HepG2 (cell line): ENCODE measurements around the gene KCNAB1. TPM values are rescaled to one million over a fixed set of nuclear protein-coding genes. Genes with fewer than 3 reads are reported as not detected.

Experiments
- ATAC-seq: fragments of 200-7000 bp; cut with Tn5 transposase; 3 replicates; pipeline ENCODE4 v1.9.1; 2020; ENCODE audit warnings: mild to moderate bottlenecking, moderate library complexity
- BruUV-seq: library from RNA; stranded (reverse); fragments of 400-500 nt; replicated peaks from 2 replicates; lab custom pipeline; 2021; lab: Mats Ljungman, UMichigan
- CTCF ChIA-PET: fragments of 300-600 bp; formaldehyde crosslinking; extraction: SDS; loops from one replicate; lab custom pipeline; 2021; ENCODE audit warnings: low total read pairs, inconsistent platforms, low intra/inter-chr PET ratio; lab: Yijun Ruan, JAX
- POLR2A ChIA-PET: fragments of 350-600 bp; sonication (Branson Sonifier 250); formaldehyde crosslinking; loops from one replicate; lab custom pipeline; 2020; ENCODE audit warnings: antibody characterized with exemption, inconsistent platforms; lab: Yijun Ruan, JAX
- DNase-seq: peaks from one replicate; pipeline ENCODE4 v3.0.0-alpha.2; 2015; ENCODE audit warnings: low spot score
- FAIRE-seq: peaks from 3 replicates; lab custom pipeline; 2011; peaks lifted over from hg19 to GRCh38; lab: Jason Lieb, UNC
- H2AFZ ChIP-seq: one replicate; pipeline ENCODE4 v1.6.1; 2011; ENCODE audit warnings: low read length, inconsistent platforms
- H3K27ac ChIP-seq: fragments of 300-600 bp; 3 replicates; pipeline ENCODE4 v1.8.0; 2011; ENCODE audit warnings: mixed run types, mild to moderate bottlenecking, mixed read lengths, low read length, inconsistent platforms; ENCODE audit not compliant: insufficient read depth; ENCODE audit errors: extremely low read length
- H3K27me3 ChIP-seq, 2 experiments: fragments of 200-600 bp in 1 of 2; 2 replicates in 1 of 2; 3 replicates in 1 of 2; pipeline versions ENCODE4 v1.6.0 to v1.8.0; 2011; ENCODE audit warnings: low read length in 2 of 2, mild to moderate bottlenecking in 2 of 2, moderate library complexity in 2 of 2, inconsistent platforms in 1 of 2; ENCODE audit not compliant: insufficient read depth in 2 of 2, control insufficient read depth in 1 of 2
- H3K36me3 ChIP-seq, 2 experiments: fragments of 200-600 bp in 1 of 2; replicated peaks in 1 of 2; 2 replicates in 1 of 2; 3 replicates in 1 of 2; pipeline versions ENCODE4 v1.5.1 to v1.8.0; 2011; ENCODE audit warnings: low read length in 2 of 2, inconsistent platforms in 1 of 2; ENCODE audit not compliant: insufficient read depth in 2 of 2, control insufficient read depth in 1 of 2
- H3K4me1 ChIP-seq: 2 replicates; pipeline ENCODE4 v1.5.1; 2012; ENCODE audit warnings: low read length, inconsistent platforms; ENCODE audit not compliant: insufficient read depth
- H3K4me2 ChIP-seq: 2 replicates; pipeline ENCODE4 v1.6.0; 2011; ENCODE audit warnings: low read depth, low read length, inconsistent platforms
- H3K4me3 ChIP-seq, 3 experiments: fragments of 200-600 bp in 1 of 3; sonication (generic), shearing (Covaris generic) in 1 of 3; replicated peaks in 1 of 3; 2 replicates each; pipeline ENCODE4 v1.5.1; 2011 to 2016; ENCODE audit warnings: low read length in 3 of 3, inconsistent platforms in 2 of 3, low read depth in 2 of 3, mild to moderate bottlenecking in 2 of 3, control low read depth in 1 of 3, mixed read lengths in 1 of 3; ENCODE audit not compliant: insufficient read depth in 1 of 3
- H3K79me2 ChIP-seq: one replicate; pipeline ENCODE4 v1.6.1; 2011; ENCODE audit warnings: low read length, inconsistent platforms; ENCODE audit not compliant: insufficient read depth
- H3K9ac ChIP-seq: 2 replicates; pipeline ENCODE4 v1.6.0; 2011; ENCODE audit warnings: mild to moderate bottlenecking, low read depth, low read length, inconsistent platforms; ENCODE audit not compliant: insufficient read depth
- H3K9me3 ChIP-seq: 2 replicates; pipeline ENCODE4 v1.5.1; 2012; ENCODE audit warnings: mild to moderate bottlenecking, low read length
- H4K20me1 ChIP-seq: 2 replicates; pipeline ENCODE4 v1.6.0; 2011; ENCODE audit warnings: inconsistent platforms, mild to moderate bottlenecking, low read length, moderate library complexity; ENCODE audit not compliant: insufficient read depth
- HMGA1 ChIP-seq: sonication (generic); formaldehyde crosslinking; conservative IDR thresholded peaks from 2 replicates; pipeline ENCODE4 v1.4.0; 2020; ENCODE audit warnings: missing genetic modification reagents
- MEIS1 ChIP-seq: sonication (generic); formaldehyde crosslinking; IDR thresholded peaks from 2 replicates; pipeline ENCODE4 v1.9.0; 2021; ENCODE audit warnings: mild to moderate bottlenecking, missing genetic modification reagents, moderate library complexity, borderline replicate concordance
- ZNF367 ChIP-seq: sonication (generic); formaldehyde crosslinking; IDR thresholded peaks from 2 replicates; pipeline ENCODE4 v1.4.0; 2020; ENCODE audit warnings: missing genetic modification reagents, borderline replicate concordance
- WGBS: methylation state at CpG from one replicate; pipeline ENCODE4 v1.1.6; 2017; ENCODE audit warnings: low lambda C conversion rate; 5-methylcytosine and 5-hydroxymethylcytosine counted together
- in situ Hi-C: cut with HindIII; loops from 2 replicates; pipeline ENCODE4 v1.10.0; 2017; ENCODE audit warnings: low pct_unique_long_range_greater_than_20kb; ENCODE audit not compliant: extremely low pct_ligation_motif_present
- intact Hi-C: fragments of 100-400 bp; cut with micrococcal nuclease; formaldehyde crosslinking; loops from one replicate; pipeline ENCODE4 v1.10.0; 2022; ENCODE audit not compliant: unreplicated experiment
- polyA plus RNA-seq, 8 experiments: library from polyadenylated mRNA; depleted of rRNA in 3 of 8; stranded (reverse) in 7 of 8; unstranded in 1 of 8; fragments of >200 nt; fragmentation: Illumina TruSeq in 4 of 8; extraction: Trizol in 4 of 8; gene quantifications; 2 replicates each; pipeline versions ENCODE4 v1.2.1 to v1.2.3, GENCODE V29; 2011 to 2016; ENCODE audit warnings: low read depth in 4 of 8, missing spikeins in 1 of 8, mixed read lengths in 1 of 8; ENCODE audit not compliant: insufficient read depth in 1 of 8
- total RNA-seq, 5 experiments: library from RNA; depleted of rRNA; stranded (reverse); fragments of >200 nt; fragmentation: Illumina TruSeq; extraction: Trizol; gene quantifications; 2 replicates each; pipeline ENCODE4 v1.2.3, GENCODE V29; 2016; ENCODE audit warnings: low read depth in 1 of 5
- TF ChIP-seq, protein P1 (sequence below): sonication (generic); formaldehyde crosslinking; IDR thresholded peaks from 2 replicates; pipeline ENCODE4 v1.4.0; 2020; ENCODE audit warnings: missing genetic modification reagents
- TF ChIP-seq, protein P2 (sequence below): IDR thresholded peaks from 2 replicates; pipeline ENCODE4 v1.6.1; 2016; ENCODE audit warnings: missing biosample characterization, missing genetic modification reagents, low read depth

The KCNAB1 gene
- total and polyA plus RNA-seq, 2 of the 13 experiments (the other 11 are each of a cell fraction or from before 2014, with no cell fraction given) = not detected

- Histone ChIP-seq H3K9me3 (no peaks in the 10 kb centered on the region), H3K79me2 (no peaks in the 10 kb centered on the region), H3K4me2 (no peak overlapping the region), H3K4me3 (no peak overlapping the region), H3K27ac (no peak overlapping the region), H3K27me3 (no peaks in the 10 kb centered on the region), H2AFZ (no peak overlapping the region), H3K4me1 (peaks cover 14% of the 10 kb centered on the region), H4K20me1 (no peaks in the 10 kb centered on the region), H3K9ac (no peak overlapping the region), H3K36me3 (no peaks in the 10 kb centered on the region)
- WGBS = 75% methylated on average over 4 of the region's 4 CpGs
- no peak for TF ChIP-seq HMGA1
- TF ChIP-seq, protein P1, sequence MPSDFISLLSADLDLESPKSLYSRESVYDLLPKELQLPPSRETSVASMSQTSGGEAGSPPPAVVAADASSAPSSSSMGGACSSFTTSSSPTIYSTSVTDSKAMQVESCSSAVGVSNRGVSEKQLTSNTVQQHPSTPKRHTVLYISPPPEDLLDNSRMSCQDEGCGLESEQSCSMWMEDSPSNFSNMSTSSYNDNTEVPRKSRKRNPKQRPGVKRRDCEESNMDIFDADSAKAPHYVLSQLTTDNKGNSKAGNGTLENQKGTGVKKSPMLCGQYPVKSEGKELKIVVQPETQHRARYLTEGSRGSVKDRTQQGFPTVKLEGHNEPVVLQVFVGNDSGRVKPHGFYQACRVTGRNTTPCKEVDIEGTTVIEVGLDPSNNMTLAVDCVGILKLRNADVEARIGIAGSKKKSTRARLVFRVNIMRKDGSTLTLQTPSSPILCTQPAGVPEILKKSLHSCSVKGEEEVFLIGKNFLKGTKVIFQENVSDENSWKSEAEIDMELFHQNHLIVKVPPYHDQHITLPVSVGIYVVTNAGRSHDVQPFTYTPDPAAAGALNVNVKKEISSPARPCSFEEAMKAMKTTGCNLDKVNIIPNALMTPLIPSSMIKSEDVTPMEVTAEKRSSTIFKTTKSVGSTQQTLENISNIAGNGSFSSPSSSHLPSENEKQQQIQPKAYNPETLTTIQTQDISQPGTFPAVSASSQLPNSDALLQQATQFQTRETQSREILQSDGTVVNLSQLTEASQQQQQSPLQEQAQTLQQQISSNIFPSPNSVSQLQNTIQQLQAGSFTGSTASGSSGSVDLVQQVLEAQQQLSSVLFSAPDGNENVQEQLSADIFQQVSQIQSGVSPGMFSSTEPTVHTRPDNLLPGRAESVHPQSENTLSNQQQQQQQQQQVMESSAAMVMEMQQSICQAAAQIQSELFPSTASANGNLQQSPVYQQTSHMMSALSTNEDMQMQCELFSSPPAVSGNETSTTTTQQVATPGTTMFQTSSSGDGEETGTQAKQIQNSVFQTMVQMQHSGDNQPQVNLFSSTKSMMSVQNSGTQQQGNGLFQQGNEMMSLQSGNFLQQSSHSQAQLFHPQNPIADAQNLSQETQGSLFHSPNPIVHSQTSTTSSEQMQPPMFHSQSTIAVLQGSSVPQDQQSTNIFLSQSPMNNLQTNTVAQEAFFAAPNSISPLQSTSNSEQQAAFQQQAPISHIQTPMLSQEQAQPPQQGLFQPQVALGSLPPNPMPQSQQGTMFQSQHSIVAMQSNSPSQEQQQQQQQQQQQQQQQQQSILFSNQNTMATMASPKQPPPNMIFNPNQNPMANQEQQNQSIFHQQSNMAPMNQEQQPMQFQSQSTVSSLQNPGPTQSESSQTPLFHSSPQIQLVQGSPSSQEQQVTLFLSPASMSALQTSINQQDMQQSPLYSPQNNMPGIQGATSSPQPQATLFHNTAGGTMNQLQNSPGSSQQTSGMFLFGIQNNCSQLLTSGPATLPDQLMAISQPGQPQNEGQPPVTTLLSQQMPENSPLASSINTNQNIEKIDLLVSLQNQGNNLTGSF (CRISPR knock-in tag) = no peak
- no peak for TF ChIP-seq ZNF367 (CRISPR knock-in tag)
- TF ChIP-seq, protein P2, sequence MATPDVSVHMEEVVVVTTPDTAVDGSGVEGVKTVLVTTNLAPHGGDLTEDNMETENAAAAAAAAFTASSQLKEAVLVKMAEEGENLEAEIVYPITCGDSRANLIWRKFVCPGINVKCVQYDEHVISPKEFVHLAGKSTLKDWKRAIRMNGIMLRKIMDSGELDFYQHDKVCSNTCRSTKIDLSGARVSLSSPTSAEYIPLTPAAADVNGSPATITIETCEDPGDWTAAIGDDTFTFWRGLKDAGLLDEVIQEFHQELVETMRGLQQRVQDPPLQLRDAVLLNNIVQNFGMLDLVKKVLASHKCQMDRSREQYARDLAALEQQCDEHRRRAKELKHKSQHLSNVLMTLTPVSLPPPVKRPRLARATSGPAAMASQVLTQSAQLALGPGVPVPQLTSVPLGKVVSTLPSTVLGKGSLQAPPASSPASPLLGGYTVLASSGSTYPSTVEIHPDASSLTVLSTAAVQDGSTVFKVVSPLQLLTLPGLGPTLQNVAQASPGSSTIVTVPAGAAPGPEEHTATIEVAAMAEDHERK (CRISPR knock-in tag) = no peak
- TF ChIP-seq MEIS1 (CRISPR knock-in tag) = no peak
- CTCF ChIA-PET = no interaction called here
- no TSS peak for BruUV-seq
- intact Hi-C loops (no loop called here), in situ Hi-C loops (loop anchor here (25.0 kb wide), 1 partner anchor 360 kb away; no protein-coding TSS in a partner anchor)
- DNase-seq (no peak), ATAC-seq (no peak), FAIRE-seq (no peak)
- POLR2A ChIA-PET = no interaction called here
Observed at GRCh38 chr3:156522673-156523072, 402.3 kb downstream of the KCNAB1 start.
